COLO668 (cell line): ENCODE results near the gene VPS8.
"Not testable (repeated sequence)": the region's sequence is repeated elsewhere in the genome, so short reads cannot be mapped to it uniquely, and the experiment has no call there.

Experiments used
- DNase-seq: peaks from one replicate; lab custom pipeline; 2025; ENCODE audit not compliant: unreplicated experiment; lab: John Stamatoyannopoulos, UW

The VPS8 gene

DNA sequence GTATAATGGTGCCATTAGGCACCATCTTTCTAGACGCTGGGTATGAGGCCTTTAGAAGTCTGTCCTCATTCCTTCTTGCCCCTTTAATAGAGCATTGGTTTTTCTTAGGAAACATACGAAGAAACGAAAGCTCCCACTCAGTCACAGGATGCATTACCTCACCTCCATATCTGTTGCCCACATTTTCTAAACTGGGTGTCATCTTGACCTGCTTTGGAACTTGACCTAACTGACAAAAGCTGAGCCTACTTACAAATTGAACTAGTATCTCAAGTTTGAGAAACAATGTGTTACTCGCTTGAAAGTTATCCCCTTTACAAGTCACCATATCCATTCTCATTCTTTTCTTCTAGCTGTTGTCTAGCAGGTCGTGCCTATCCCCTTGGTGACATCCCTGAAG, 102.7 kb downstream of the VPS8 start:
- DNase-seq = no peak

DNA sequence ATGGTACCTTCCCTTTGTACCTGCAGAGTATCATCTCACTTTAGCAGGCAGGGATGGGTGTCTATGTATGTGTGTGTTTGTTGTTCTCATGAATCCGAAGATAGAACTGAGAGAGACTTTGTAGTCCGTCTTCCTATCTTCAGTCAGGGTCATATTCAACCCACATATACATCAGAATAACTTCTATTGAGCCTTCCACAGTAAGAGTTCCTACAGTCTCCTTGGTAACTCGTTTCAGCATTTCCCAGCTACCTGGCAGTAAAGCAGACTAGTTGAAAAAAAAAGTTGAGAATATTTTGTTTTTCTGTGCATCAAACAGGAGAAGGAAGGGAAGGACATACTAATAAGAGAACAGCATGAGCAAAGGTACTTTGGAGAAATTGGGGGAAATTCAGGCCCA, 106.8 kb downstream of the VPS8 start:
- no peak for DNase-seq

DNA sequence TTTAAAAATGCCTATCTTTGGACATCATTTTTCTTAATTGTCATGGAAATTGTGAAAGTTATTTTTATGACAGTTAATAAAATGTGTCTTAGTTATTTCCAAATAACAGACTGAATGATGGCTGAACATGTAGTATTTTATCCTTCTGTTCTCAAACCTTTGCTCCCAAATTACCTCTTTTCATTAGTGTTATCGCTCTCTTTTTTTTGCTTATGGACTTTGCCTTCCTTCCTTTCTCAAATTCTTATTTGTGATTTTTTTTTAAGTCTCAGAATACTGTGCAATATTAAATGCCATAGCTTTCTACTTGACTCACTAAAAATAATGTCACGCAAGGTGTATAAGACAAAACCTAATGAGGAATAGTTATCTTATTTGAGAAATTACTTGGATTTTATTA, 107.7 kb downstream of the VPS8 start:
- no peak for DNase-seq

DNA sequence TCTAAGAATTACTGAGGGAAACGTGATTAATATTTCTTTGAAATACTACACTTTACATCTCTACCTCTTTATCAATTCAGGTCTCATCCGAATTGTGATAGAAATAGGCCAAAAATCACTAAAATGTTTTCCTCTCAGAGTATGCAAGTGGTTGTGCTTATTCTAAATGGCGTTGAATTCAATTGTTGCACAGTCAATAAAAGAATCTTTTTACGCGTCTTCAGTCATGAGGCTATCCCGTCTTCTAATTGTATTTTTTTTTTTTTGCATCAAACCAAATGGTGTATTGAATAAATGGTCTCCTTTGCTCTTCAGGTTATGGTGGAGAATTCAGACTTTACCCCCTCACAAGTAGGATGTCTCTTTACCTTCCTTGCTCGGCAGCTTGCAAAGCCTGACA, 112.6 kb downstream of the VPS8 start:
- DNase-seq = no peak

DNA sequence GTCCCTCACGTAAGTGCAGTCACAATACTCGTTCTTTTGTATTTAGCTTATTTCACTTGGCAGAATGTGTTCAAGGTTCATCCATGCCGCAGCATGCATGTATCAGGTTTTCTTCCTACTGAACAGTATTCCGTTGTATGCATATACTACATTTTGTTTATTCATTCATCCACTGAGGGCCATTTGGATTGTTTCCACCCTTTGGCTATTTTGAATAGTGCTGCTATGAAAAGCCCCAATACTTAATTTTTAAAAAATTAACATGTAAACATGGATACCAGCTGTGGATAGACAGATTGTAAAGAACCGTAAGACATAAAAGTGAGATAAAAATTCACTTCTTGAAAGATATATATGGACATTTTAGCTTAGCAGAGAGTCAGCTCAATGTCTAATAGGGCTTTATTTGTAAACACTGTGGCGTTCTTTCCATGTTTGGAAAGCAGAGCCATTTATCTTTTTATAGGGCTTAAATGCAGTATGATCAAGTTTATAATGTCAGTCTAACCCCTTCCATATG, 115.9 kb downstream of the VPS8 start:
- no peak for DNase-seq

DNA sequence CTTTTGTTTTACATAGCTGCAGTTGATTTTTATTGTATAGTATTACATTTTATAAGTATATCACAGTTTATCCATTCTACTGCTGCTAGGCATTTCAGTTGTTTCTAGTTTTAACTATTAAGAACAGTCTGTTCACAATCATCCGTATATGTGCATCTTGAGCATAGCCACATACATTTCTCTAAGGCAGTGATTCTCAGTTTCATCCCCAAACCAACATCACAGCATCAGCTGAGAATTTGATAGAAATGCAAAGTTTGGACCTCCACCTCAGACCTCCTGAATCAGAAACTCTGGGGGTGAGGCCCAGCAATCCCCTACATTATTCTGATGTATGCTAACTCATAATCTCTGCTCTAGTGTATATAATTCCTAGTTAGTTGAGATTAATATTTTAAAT, 120.8 kb downstream of the VPS8 start:
- no peak for DNase-seq

DNA sequence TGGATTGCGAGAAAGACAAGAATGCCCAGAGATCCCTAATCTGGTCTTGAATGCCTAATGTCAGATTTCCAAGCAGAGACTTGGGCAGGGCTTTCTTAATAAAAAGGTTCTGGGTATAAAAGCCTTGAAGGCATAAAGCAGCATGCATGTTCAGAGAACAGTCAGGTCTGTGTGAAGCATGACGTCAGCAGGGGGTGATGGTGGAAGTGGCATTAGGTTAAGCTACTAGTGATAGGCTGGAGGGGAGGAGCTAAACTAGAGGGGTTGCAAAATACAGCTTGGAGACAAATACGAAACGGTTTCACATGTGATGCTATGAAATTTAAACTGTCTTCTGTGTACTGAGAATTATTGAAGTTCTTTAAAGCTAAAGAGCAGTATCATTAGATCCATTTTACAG, 125.6 kb downstream of the VPS8 start:
- no peak for DNase-seq

DNA sequence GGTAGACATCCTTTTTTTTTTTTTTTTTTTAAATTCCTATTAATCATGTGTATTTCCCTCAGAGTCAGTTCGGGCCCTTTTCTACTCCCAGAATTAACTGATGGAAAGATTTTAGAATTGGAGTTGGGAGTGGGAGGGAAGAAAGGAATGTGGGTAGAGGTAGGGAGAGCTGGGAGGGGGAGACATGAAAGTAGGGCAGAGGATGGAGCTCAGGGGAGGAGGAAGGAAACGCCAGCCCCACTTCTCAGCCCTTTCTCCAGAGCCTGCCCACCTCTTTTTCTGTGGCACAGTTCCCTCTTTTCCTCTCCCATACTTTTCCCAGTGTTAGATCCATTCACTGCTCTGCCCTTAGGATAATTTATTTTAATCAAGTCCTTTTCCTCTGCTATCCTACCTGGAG, 129.4 kb downstream of the VPS8 start:
- no peak for DNase-seq

DNA sequence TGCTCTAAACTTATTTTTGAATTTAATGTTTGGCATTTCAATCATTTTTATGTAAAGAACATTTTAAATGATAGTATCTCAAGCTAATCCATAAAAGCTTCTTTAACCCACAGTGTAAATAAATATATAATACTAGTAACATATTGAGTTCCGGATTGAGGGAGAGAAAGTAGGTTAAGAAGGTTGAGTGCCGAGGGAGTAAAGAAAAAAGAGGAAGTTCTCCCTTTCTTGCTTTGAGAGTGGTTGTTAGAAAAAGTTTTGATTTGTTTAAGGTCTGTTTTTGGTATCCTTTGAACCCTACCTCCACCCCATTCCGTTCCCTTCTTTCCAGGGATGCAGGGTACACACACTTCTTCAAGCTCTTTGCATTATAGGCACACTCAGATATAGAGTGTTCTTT, 130.8 kb downstream of the VPS8 start:
- no peak for DNase-seq

DNA sequence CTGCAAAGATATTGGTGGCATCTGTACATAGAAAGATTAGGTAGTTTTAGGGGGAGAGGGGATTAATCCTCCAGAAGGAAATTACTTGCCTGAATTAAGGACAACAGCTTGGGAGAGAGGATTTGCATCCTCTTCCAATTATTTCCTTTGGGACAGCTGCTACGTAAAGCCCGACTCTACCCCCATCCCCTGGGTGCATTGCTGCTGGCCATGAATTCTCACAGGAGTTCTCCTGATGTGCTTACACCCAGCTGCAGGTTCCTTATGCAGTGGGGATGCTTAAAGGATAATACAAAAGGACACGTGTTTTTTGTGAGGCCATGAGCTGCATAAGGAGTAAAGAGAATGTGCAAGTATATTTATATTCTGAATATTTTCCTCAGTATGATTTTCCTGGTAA, 132.3 kb downstream of the VPS8 start:
- no peak for DNase-seq

DNA sequence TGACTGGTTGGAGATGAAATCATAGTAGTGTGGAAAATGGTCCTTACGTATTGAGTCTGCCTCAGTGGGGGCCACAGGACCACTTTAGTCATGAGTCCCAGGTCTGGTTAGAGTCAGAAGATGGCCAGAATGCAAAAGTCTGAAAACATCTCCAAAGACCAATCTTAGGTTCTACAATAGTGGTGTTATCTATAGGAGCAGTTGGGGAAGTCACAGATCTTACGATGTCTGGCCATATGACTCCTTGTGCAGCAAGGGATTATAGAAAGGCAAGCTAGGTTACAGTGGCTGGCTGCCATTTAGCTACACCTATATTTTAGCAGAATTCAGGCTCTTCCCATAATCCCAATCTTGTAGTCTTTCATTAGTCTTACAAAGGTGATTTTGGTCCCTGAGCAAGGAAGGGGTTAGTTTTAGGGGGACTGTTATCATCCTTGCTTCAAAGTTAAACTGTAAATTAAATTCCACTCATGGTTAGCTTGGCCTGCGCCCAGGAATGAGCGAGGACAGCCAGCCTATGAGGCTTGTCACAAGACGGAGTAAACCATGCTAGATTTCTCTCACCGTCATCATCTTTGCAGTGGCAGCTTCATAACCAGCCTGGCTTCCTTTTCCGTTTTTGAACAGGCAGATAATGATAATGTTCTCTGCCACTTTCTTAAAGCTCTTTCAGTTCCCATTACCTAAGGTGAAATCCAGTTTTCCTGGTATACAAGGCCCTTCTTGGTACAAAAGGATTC, 134.1 kb downstream of the VPS8 start:
- no peak for DNase-seq

DNA sequence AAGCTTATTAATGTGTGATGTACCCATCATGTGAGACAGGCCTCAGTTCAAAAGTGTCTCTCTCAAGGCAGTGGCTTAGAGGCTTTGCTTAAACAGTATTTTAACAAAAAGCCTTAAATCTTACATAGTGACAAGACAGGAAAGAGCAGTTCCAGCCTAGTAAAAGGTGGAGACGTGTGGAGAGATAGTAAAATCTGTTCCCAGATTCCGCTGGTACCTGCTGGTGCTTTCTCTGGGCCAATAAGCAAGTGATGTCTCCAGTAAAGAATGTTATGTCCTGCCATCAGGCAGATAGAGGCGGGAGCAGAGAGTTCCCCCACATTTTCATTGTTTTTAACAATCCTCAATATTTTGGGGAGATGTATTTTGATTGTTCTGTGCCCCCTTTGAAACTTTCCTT, 135.0 kb downstream of the VPS8 start:
- DNase-seq = no peak

DNA sequence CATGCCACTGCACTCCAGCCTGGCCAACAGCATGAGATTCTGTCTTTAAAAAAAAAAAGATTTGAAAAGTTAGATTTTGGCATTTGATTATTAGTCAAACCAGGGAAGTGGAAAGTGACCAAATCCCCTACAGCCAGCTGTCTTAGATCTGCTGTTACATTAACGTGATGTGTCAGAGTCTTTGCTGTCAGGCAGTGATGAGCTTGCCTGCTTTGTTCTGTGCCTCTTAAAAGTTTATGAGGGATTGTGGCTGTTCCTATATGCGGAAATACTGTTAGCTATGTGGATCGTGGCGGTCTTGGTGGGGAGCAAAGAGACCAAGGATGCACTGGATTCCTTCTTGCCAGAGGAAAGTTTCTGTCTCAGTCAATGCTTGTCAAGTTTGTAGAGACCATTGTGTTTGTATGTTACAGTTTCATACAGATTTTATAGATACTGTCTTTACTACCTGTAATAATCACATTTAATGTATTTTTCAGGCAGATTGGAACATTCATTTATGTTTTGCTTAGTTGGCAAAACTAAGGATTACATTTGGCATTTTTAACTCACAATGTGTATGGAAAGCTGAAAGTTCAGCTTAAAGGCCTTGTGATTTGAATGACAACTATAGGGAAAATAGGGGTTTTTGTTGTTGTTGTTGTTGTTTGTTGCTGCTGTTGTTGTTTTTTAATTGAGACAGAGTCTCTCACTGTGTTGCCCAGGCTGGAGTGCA, 137.4 kb downstream of the VPS8 start:
- DNase-seq = no peak

DNA sequence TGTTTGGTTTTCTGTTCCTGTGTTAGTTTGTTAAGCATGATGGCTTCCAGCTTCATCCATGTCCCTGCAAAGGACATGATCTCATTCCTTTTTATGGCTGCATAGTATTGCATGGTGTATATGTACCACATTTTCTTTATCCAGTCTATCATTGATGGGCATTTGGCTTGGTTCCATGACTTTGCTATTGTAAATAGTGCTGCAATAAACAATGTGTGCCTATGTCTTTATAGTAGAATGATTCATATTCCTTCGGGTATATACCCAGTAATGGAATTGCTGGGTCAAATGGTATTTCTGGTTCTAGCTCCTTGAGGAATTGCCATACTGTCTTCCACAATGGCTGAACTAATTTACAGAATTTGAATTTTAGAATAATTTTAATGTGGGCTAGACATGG, 138.8 kb downstream of the VPS8 start:
- not testable (repeated sequence) for DNase-seq

DNA sequence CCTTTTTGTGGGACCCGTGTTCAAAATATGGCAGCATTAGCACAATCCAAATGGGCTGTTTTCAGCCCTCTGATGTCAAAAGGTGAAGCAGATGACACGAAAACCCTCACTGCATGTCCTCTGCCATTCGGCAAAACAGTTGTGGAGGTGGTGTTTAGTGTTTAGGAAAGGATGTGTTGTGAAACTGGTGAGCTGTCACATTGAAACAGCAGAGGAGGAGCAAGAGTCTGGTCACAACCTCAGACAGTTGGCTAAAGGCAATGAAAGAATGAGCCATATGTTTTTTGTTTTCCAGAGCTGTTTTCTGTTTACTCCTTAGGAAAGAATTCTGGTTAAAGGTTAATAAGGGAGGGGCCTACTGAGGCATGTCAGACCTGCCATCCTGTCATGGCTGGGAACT, 140.7 kb downstream of the VPS8 start:
- DNase-seq = no peak

DNA sequence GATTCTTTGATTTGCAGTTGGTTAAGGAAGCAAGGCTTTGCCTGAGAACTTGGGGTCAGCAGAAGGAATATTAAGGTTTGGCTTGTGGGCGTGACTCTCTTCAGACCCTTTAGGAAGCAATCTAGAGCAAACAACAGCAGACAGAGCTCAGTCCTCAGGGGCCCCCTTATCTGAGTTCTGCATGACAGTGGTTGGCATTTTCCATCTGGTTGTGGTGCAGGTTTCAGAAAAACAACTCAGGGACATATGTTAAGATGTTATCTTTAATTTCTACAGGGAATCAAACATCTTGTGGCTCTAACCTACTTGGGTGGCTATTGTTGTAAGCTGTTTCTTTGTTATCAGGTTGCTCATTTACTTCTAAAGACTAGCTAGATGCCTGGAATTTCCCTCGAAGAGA, 141.4 kb downstream of the VPS8 start:
- no peak for DNase-seq

DNA sequence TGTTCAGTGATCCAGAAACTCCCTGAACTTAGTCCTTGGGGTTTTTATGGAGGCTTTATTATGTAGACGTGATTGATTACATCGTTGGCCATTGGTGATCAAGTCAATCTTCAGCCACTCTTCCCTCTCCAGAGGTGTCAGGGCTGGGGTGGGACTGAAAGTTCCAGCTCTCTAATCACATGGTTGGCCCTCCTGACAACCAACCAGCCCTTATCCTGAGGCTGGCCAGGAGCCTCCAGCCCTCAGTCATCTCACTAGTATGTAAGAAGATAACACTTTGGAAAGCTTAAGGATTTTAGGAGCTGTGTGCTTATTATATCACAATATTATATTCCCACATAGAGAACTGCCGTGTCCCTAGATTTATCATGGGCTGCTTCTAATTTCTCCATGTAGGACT, 142.3 kb downstream of the VPS8 start:
- DNase-seq = no peak

DNA sequence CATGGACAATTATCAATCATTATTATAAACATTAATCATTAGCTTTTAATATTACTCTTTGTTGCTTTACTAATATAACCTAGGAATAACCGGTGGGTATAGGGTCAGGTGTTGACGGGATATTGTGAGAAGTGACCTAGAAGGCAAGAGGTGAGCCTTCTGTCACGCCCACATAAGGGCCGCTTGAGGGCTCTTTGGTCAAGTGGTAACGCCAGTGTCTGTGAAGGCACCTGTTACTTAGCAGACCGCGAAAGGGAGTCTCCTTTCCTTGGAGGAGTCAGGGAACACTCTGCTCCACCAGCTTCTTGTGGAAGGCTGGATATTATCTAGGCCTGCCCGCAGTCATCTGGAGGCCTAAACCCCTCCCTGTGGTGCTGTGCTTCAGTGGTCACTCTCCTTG, 142.9 kb downstream of the VPS8 start:
- not testable (repeated sequence) for DNase-seq

DNA sequence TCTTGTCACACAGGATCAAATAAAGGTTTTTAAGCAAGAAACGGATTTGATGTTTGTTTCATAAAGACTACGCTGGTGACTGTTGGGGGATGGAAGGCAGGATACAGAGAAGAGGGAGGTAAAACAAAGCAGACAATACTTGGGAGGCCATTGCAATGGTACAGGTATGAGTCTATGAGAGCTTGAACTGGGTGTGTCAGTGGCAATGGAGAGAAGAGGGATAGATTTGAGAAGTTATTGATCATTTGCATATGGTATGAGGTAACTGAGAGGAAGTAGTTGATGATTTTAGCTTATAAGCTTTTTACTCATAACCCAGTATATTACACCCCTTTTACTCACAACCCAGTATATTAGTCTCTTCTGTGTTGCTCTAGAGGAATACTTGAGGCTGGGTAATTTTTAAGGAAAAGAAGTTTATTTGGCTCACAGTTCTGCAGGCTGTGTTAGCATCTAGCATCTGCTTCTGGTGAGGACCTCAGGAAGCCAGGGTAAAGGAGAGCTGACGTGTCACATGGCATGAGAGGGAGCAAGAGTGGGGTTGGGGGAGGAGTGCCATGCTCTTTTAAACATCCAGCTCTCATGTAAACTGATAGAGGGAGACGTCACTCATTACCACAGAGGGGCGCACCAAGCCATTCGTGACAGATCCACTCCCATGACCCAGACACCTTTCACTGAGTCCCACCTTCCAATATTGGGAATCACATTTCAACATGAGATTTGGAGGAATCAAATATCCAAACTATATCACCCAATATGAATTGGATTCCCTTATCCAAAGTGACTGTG, 153.9 kb downstream of the VPS8 start:
- DNase-seq = no peak

DNA sequence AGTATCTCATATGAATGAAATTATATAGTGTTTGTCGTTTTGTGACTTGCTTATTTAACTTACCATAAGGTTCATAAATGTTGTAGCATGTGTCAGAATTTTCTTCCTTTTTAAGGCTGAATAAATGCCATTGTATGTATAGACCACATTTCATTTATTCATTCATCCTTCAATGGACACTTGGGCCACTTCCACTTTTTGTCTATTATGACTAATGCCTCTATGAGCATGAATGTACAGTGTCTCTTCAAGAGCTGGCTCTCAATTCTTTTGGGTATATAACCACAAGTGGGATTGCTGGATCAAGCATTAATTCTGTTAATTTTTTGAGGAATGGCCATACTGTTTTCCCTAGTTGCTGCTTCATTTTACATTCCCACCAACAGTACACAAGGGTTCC, 156.1 kb downstream of the VPS8 start:
- no peak for DNase-seq

DNA sequence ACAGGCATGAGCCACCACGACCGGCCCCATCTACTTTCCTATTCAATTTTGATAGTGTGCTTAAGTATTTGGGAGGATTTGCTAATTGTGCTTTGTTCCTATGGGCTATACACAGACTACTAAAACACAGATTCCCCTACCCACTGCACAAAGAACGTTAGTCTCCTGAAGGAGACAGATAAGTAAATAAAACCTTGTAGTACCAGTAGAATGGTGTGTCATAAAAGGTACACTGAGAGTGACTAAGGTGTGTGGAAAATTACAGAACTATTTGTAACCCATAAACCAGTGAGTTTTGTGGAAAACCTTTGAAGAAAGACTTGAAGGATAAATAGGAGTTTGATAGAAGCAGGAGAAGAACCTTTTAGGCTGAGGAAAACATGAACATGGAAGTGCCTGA, 158.2 kb downstream of the VPS8 start:
- no peak for DNase-seq

DNA sequence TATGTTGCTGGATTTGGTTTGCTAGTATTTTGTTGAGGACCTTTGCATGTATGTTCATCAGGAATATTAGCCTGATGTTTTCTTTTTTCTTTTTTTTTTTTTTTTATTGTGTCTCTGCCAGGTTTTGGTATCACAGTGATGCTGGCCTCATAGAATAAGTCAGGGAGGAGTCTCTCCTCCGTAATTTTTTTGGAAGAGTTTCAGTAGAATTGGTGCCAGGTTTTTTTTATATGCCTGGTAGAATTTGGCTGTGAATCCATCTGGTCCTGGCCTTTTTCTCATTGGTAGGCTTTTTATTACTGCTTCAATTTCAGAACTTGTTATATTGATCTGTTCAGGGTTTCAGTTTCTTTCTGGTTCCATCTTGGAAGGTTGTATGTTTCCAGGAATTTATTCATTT, 165.8 kb downstream of the VPS8 start:
- DNase-seq = no peak
